ENCODE data around the gene JAKMIP2.

DNA sequence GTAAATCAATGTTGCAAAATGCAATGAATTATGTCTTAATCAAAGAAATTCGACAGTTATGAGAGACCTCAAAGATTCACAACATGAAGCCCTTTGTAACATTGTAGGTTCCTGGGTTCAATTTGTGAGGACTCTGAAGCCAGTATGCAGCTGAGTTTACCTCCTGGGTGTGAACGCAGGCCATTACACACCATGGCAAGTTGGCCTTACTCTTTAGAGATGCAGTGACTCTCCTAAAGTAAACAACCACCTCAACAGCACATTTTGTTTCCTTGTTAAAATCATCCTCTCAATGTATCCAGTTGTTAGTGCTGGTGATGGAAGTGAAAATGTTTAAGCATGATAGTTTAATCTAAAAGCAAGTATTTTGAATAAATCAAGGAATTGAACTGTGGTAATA, 73.8 kb downstream of the JAKMIP2 start:
- TF ChIP-seq, protein P1, sequence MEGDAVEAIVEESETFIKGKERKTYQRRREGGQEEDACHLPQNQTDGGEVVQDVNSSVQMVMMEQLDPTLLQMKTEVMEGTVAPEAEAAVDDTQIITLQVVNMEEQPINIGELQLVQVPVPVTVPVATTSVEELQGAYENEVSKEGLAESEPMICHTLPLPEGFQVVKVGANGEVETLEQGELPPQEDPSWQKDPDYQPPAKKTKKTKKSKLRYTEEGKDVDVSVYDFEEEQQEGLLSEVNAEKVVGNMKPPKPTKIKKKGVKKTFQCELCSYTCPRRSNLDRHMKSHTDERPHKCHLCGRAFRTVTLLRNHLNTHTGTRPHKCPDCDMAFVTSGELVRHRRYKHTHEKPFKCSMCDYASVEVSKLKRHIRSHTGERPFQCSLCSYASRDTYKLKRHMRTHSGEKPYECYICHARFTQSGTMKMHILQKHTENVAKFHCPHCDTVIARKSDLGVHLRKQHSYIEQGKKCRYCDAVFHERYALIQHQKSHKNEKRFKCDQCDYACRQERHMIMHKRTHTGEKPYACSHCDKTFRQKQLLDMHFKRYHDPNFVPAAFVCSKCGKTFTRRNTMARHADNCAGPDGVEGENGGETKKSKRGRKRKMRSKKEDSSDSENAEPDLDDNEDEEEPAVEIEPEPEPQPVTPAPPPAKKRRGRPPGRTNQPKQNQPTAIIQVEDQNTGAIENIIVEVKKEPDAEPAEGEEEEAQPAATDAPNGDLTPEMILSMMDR (IDR thresholded peaks at IDR 0.05 in 2 of 3, conservative IDR thresholded peaks at IDR 0.05 in 1 of 3; ENCODE audit: borderline replicate concordance in 1 of 3, insufficient read depth in 1 of 3, low read depth in 2 of 3, low read length in 2 of 3): no peak
- TF ChIP-seq POLR2A (IDR thresholded peaks at IDR 0.05; ENCODE audit: borderline replicate concordance, extremely low read depth, insufficient read depth, insufficient read length) (no peak), RAD21 (IDR thresholded peaks at IDR 0.05; ENCODE audit: low read depth) (no peak), ELF1 (IDR thresholded peaks at IDR 0.05; ENCODE audit: borderline replicate concordance, low read depth) (no peak), SRF (IDR thresholded peaks at IDR 0.05; ENCODE audit: low read depth) (no peak), SP1 (IDR thresholded peaks at IDR 0.05; ENCODE audit: low read depth) (no peak)
- TF ChIP-seq, protein P2, sequence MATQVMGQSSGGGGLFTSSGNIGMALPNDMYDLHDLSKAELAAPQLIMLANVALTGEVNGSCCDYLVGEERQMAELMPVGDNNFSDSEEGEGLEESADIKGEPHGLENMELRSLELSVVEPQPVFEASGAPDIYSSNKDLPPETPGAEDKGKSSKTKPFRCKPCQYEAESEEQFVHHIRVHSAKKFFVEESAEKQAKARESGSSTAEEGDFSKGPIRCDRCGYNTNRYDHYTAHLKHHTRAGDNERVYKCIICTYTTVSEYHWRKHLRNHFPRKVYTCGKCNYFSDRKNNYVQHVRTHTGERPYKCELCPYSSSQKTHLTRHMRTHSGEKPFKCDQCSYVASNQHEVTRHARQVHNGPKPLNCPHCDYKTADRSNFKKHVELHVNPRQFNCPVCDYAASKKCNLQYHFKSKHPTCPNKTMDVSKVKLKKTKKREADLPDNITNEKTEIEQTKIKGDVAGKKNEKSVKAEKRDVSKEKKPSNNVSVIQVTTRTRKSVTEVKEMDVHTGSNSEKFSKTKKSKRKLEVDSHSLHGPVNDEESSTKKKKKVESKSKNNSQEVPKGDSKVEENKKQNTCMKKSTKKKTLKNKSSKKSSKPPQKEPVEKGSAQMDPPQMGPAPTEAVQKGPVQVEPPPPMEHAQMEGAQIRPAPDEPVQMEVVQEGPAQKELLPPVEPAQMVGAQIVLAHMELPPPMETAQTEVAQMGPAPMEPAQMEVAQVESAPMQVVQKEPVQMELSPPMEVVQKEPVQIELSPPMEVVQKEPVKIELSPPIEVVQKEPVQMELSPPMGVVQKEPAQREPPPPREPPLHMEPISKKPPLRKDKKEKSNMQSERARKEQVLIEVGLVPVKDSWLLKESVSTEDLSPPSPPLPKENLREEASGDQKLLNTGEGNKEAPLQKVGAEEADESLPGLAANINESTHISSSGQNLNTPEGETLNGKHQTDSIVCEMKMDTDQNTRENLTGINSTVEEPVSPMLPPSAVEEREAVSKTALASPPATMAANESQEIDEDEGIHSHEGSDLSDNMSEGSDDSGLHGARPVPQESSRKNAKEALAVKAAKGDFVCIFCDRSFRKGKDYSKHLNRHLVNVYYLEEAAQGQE (IDR thresholded peaks at IDR 0.05; ENCODE audit: low read depth): no peak

Data from HCT116 (cell line).